Large intestine (tissue), 12 donors: ENCODE measurements around the gene GAS2L1. TPM values are rescaled to one million over a fixed set of nuclear protein-coding genes. Genes with fewer than 3 reads are reported as not detected.

Source experiments
- DNase-seq, 2 donors: peaks; one replicate each; pipeline versions ENCODE4 v3.0.0 to v3.0.0-alpha.2; 2013
- H3K27ac ChIP-seq: one replicate; pipeline ENCODE4 v1.5.1; 2013; ENCODE audit warnings: low read length
- H3K27me3 ChIP-seq: 2 replicates; pipeline ENCODE4 v1.6.1; 2013; ENCODE audit warnings: low read length; ENCODE audit not compliant: control insufficient read depth, insufficient read depth
- H3K36me3 ChIP-seq: 2 replicates; pipeline ENCODE4 v1.6.1; 2013; ENCODE audit warnings: low read length; ENCODE audit not compliant: control insufficient read depth, insufficient read depth
- H3K4me1 ChIP-seq: one replicate; pipeline ENCODE4 v1.6.1; 2013; ENCODE audit warnings: low read length; ENCODE audit not compliant: control insufficient read depth, insufficient read depth
- H3K4me3 ChIP-seq: one replicate; pipeline ENCODE4 v1.5.1; 2013; ENCODE audit warnings: low read length
- H3K9me3 ChIP-seq: one replicate; pipeline ENCODE4 v1.6.1; 2013; ENCODE audit warnings: mild to moderate bottlenecking, low read depth, low read length, moderate library complexity; ENCODE audit not compliant: control insufficient read depth
- WGBS: methylation state at CpG from one replicate; pipeline ENCODE4 v1.1.5; 2013; ENCODE audit warnings: low lambda C conversion rate; ENCODE audit not compliant: insufficient coverage; 5-methylcytosine and 5-hydroxymethylcytosine counted together
- long read RNA-seq, 11 donors: transcript quantifications; one replicate each; lab custom pipeline, GENCODE V29; 2026
- polyA plus RNA-seq: library from polyadenylated mRNA; unstranded; fragments of 120-200 nt; gene quantifications from one replicate; pipeline ENCODE4 v1.2.1, GENCODE V29; 2013

The GAS2L1 gene
- polyA plus RNA-seq: 6.1 TPM
- long read RNA-seq, donor 1, partial matches to known transcripts: 0 of 2 reads
- long read RNA-seq, donor 1, other reads (novel, unspliced or antisense): 0 of 2 reads
- long read RNA-seq, donor 2, partial matches to known transcripts: 6 of 12 reads
- long read RNA-seq, donor 2, other reads (novel, unspliced or antisense): 0 of 12 reads
- long read RNA-seq, donor 3, partial matches to known transcripts: 0 of 4 reads
- long read RNA-seq, donor 3, other reads (novel, unspliced or antisense): 0 of 4 reads
- long read RNA-seq, donor 4: 0 reads
- long read RNA-seq, donor 5, partial matches to known transcripts: 0 of 2 reads
- long read RNA-seq, donor 5, other reads (novel, unspliced or antisense): 0 of 2 reads
- long read RNA-seq, donor 6, partial matches to known transcripts: 0 of 3 reads
- long read RNA-seq, donor 6, other reads (novel, unspliced or antisense): 0 of 3 reads
- long read RNA-seq, donor 7, partial matches to known transcripts: 0 of 1 reads
- long read RNA-seq, donor 7, other reads (novel, unspliced or antisense): 0 of 1 reads
- long read RNA-seq, donor 8, partial matches to known transcripts: 0 of 3 reads
- long read RNA-seq, donor 8, other reads (novel, unspliced or antisense): 0 of 3 reads
- long read RNA-seq, donor 9: 0 reads
- long read RNA-seq, donor 10, partial matches to known transcripts: 0 of 2 reads
- long read RNA-seq, donor 10, other reads (novel, unspliced or antisense): 0 of 2 reads
- long read RNA-seq, donor 11, partial matches to known transcripts: 0 of 3 reads
- long read RNA-seq, donor 11, other reads (novel, unspliced or antisense): 0 of 3 reads

GRCh38 chr22:29306175-29306834 lies at the start of gene GAS2L1:
GAS2L1 (plus strand) TSS chr22:29306650; CDS start chr22:29308106, 1,456 bp downstream.
- H3K27me3 ChIP-seq: no peaks in the 10 kb centered on the region
- no CpG with 5 or more reads among the region's 40 CpGs for WGBS
- no peak within 1 kb of the TSS for H3K27ac ChIP-seq
- peaks cover 5% of the 10 kb centered on the region for H3K36me3 ChIP-seq
- H3K9me3 ChIP-seq: no peaks in the 10 kb centered on the region
- DNase-seq: peak; percentile 64 to 81
- peak within 1 kb of the TSS; percentile 76 for H3K4me3 ChIP-seq
- peaks cover 43% of the 10 kb centered on the region for H3K4me1 ChIP-seq

DNA sequence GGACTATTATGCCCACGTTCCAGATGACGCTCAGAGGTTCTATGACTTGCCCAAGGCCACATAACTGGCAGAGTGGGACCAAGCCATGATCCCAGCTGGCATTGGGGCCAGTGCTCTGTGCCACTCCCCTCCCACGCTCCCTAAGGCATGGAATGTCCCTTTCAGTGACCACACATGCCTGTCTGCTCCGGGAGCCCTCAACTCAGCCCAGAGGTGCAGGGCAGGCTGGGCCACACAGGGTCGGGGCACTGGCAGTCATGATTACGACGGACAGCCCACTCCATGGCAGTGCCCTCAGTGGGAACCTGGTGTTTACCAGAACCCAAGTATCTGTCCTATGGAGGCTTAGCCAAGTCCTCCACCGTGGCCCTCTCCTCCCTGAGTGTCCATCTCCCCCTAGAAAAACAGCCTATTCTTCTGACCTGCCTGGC lies 48.7 kb upstream of the GAS2L1 start:
- H3K4me3 ChIP-seq: no peak overlapping the region
- no peaks in the 10 kb centered on the region for H3K27me3 ChIP-seq
- H3K36me3 ChIP-seq: peaks cover 68% of the 10 kb centered on the region
- no peaks in the 10 kb centered on the region for H3K4me1 ChIP-seq
- DNase-seq: no peak
- no peaks in the 10 kb centered on the region for H3K9me3 ChIP-seq
- no peak overlapping the region for H3K27ac ChIP-seq
- no CpG with 5 or more reads among the region's 8 CpGs for WGBS

DNA sequence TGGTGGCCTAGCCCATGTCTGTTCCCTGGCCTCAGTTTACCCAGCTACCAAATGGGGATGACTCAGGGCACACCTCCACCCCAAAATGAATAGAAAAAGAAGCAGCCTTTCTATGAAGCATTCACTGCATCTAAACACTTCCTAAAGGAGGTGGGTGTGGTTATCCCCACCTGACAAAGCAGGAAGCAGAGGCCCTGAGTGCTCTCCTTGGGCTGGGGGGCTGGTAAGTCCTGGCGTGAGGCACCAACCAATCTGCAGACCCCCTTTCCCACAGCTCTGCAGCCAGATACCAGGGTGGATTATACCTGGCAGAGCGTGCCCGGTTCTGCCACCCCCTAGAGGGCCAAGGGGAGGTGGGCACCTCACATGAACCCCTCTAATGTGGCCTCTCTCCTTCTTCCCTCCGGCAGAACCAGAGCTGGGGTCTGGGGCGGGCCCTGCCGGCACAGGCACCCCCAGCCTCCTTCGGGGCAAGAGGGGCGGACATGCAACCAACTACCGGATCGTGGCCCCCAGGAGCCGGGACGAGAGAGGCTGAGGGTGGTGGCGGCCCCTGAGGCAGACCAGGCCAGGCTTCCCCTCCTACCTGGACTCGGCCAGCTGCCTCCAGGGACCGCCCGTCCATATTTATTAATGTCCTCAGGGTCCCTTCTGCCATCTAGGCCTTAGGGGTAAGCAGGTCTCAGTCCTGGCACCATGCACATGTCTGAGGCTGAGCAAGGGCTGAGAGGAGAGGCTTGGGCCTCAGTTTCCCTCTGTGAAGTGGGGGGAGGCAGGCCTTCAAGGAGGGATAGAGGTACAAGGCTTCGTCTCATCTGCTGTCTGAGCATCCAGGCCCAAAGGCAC lies 47.8 kb upstream of the GAS2L1 start:
- no peaks in the 10 kb centered on the region for H3K4me1 ChIP-seq
- DNase-seq: no peak
- H3K27ac ChIP-seq: no peak overlapping the region
- WGBS: no CpG with 5 or more reads among the region's 17 CpGs
- no peak overlapping the region for H3K4me3 ChIP-seq
- no peaks in the 10 kb centered on the region for H3K27me3 ChIP-seq
- no peaks in the 10 kb centered on the region for H3K9me3 ChIP-seq
- H3K36me3 ChIP-seq: peaks cover 66% of the 10 kb centered on the region

- no peak overlapping the region for H3K4me3 ChIP-seq
- no CpG with 5 or more reads among the region's 11 CpGs for WGBS
- no peaks in the 10 kb centered on the region for H3K9me3 ChIP-seq
- DNase-seq: no peak
- no peaks in the 10 kb centered on the region for H3K27me3 ChIP-seq
- H3K36me3 ChIP-seq: peaks cover 63% of the 10 kb centered on the region
- no peaks in the 10 kb centered on the region for H3K4me1 ChIP-seq
- no peak overlapping the region for H3K27ac ChIP-seq
Observed at GRCh38 chr22:29259253-29259899, 47.1 kb upstream of the GAS2L1 start.

GRCh38 chr22:29260031-29260560 lies 46.4 kb upstream of the GAS2L1 start:
- WGBS: no CpG with 5 or more reads among the region's 13 CpGs
- no peaks in the 10 kb centered on the region for H3K27me3 ChIP-seq
- H3K4me1 ChIP-seq: no peaks in the 10 kb centered on the region
- peaks cover 58% of the 10 kb centered on the region for H3K36me3 ChIP-seq
- no peak overlapping the region for H3K4me3 ChIP-seq
- no peak overlapping the region for H3K27ac ChIP-seq
- no peaks in the 10 kb centered on the region for H3K9me3 ChIP-seq
- no peak for DNase-seq

GRCh38 chr22:29260601-29261315 lies 45.7 kb upstream of the GAS2L1 start:
- Histone ChIP-seq H3K36me3 (peaks cover 56% of the 10 kb centered on the region), H3K9me3 (no peaks in the 10 kb centered on the region), H3K27ac (no peak overlapping the region), H3K27me3 (no peaks in the 10 kb centered on the region), H3K4me1 (no peaks in the 10 kb centered on the region), H3K4me3 (no peak overlapping the region)
- DNase-seq: no peak
- WGBS: no CpG with 5 or more reads among the region's 17 CpGs

DNA sequence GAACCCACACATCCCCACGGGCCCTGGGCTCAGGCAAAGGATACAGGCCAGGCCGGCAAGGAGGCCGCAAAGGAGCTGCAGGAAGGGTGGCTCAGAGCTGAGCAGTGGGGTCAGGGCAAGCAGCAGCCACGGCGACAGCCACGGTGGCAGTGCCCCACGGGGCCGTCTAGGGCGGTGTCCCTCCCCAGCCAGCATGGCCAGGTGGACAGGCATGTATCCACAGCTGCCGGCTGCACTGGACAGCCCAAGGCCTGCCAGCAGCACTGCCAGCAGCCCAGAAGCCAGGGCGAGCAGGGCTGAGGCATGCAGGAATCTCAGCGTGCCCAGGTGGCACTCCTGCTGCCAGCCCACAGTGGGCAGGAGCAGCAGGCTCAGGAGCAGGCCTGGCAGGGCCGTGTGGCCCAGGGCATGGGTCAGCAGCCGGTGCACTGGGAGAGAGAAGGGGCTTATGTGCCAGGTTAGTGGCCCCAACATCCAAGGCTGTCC lies 42.6 kb upstream of the GAS2L1 start:
- peaks cover 11% of the 10 kb centered on the region for H3K4me1 ChIP-seq
- H3K36me3 ChIP-seq: peaks cover 33% of the 10 kb centered on the region
- WGBS: no CpG with 5 or more reads among the region's 14 CpGs
- H3K4me3 ChIP-seq: no peak overlapping the region
- DNase-seq: no peak
- H3K9me3 ChIP-seq: no peaks in the 10 kb centered on the region
- H3K27ac ChIP-seq: no peak overlapping the region
- no peaks in the 10 kb centered on the region for H3K27me3 ChIP-seq

DNA sequence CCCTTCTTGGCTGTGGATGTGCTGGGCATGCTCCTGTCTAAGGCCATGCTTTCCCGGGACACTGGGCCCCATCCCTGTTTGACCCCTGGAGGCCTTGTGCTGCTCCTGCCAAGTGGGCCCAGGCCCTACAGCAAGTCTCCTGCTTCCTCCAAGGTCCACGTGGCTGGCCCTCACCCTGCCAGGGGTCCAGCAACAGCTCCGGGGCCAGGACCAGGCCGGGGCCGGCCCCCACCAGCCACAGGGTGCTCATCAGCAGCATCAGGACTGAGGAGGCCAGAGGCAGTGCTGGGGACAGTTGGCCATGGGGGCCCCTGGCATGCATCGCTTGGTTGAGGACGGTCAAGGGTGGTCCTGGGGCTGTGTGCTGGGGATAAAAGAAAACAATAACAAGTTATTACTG lies 41.1 kb upstream of the GAS2L1 start:
- Histone ChIP-seq H3K27me3 (no peaks in the 10 kb centered on the region), H3K36me3 (peaks cover 19% of the 10 kb centered on the region), H3K4me3 (no peak overlapping the region), H3K27ac (no peak overlapping the region), H3K9me3 (no peaks in the 10 kb centered on the region), H3K4me1 (peaks cover 11% of the 10 kb centered on the region)
- no peak for DNase-seq
- WGBS: no CpG with 5 or more reads among the region's 7 CpGs

GRCh38 chr22:29265929-29266328 lies 40.5 kb upstream of the GAS2L1 start:
- Histone ChIP-seq H3K27ac (no peak overlapping the region), H3K4me1 (peaks cover 11% of the 10 kb centered on the region), H3K36me3 (peaks cover 15% of the 10 kb centered on the region), H3K9me3 (no peaks in the 10 kb centered on the region), H3K27me3 (no peaks in the 10 kb centered on the region), H3K4me3 (no peak overlapping the region)
- no CpG with 5 or more reads among the region's 4 CpGs for WGBS
- DNase-seq: no peak
